SIG-M5 treated with dmso at 0.1 percent for 504 hours (cell line): ENCODE results near the gene PPP1R26.
"Not testable (repeated sequence)": the region's sequence is repeated elsewhere in the genome, so short reads cannot be mapped to it uniquely, and the experiment has no call there.

Experiments used
- DNase-seq: peaks from one replicate; lab custom pipeline; 2025; ENCODE audit not compliant: unreplicated experiment; lab: John Stamatoyannopoulos, UW

The PPP1R26 gene

GRCh38 chr9:135458478-135458877 is 21.1 kb upstream of the PPP1R26 start:
- not testable (repeated sequence) for DNase-seq

- no peak for DNase-seq
These were observed 17.6 kb upstream of the PPP1R26 start for GRCh38 chr9:135461936-135462335.

- DNase-seq, result no peak
These were observed 16.4 kb upstream of the PPP1R26 start for GRCh38 chr9:135463140-135463539.

DNA sequence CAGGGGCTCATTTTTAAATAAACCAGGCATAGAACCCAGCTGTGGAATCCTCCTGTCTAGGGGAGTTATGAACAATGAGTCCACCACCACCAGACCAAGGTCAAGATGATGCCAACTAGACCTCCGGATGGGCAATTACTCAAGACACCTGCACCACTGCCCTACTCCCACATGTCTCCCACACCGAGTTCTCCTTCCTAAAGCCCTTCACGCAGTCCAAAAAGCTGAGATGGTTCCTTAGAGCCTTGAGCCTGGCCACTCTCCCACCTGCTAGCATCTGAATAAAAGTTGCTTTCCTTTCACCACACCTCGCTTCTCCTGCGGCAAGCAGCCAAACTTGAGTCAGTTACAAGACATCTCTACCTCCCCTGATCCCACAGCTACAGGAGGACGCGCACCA is 15.4 kb upstream of the PPP1R26 start:
- no peak for DNase-seq

DNA sequence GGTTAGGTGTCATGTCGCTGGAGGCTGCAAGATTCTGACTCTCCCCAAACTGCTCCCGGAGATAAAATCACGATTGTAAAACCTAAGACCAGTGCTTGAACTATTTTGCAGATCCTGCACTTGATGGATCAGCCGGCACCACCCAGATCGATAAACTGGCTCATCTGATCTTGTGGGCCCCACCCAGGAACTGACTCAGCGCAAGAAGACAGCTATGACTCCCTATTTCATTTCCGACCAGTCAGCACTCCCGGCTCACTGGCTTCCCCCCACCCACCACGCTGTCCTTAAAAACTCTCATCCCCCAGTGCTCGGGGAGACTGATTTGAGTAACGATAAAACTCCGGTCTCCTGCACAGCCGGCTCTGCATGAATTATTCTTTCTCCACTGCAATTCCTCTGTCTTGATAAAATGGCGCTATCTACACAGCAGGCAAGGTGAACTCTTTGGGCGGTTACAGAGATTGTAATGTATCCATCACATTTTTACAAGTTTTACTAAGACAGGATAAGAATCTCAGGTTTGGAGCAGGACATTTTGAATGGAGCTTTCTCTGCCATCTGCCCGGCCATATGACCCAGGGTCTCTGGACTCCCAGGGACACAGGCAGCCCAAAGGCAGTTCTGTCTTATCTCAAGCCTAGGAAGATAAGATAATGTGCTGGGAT is 10.6 kb upstream of the PPP1R26 start:
- DNase-seq, result peak; percentile 10

DNA sequence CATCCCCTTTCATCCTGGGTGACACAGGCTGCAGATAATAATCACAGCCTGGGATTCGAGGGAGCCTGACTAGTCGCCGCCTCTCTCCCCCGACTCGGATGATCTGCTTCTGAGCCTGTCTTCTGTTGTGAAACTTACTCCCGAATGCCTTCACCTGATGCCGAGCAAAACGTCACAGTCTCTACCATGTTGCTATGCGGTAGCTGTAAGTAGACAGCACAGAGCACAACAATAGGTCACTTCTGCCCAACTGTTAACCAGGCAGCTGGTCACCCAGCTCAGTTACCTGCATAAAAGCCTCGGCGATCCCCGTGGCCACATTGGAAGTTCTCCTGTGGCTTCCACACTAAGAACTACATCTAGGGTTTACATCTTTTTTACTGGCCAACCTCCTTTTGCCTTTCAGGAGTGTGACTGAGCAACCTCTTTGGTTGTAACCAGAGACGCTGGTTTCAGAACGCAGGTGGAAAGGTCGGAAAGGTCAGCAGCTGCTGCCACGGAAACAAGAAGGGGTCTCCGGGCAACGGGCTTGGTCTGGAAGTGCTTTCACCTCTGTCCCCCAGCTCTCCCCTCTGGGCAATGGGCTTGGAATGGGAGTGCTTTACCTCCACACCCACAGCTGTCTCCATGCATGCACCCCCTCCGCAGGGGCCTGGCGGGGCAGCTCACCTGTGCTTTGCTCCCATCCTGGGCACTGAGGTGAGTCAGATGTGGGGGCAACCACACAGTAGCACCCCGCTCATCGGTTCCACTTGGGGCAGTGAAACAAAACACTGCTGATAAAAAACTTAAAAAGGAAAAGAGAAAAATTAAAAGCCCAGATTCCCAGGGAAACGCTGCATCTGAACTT is 7.6 kb upstream of the PPP1R26 start:
- DNase-seq, result no peak

GRCh38 chr9:135473972-135474543 is 5.5 kb upstream of the PPP1R26 start:
- no peak for DNase-seq

- no peak for DNase-seq
These were observed 4.7 kb upstream of the PPP1R26 start for GRCh38 chr9:135474915-135475314.

- DNase-seq, result no peak
These were observed 2.8 kb upstream of the PPP1R26 start for GRCh38 chr9:135476561-135477355.

GRCh38 chr9:135478191-135478590 is 1.4 kb upstream of the PPP1R26 start:
- DNase-seq, result no peak

GRCh38 chr9:135478829-135479468 is 633 bp upstream of the PPP1R26 start:
- DNase-seq, result peak; percentile 41

GRCh38 chr9:135480071-135480939 is 723 bp downstream of the PPP1R26 start:
- DNase-seq, result no peak

DNA sequence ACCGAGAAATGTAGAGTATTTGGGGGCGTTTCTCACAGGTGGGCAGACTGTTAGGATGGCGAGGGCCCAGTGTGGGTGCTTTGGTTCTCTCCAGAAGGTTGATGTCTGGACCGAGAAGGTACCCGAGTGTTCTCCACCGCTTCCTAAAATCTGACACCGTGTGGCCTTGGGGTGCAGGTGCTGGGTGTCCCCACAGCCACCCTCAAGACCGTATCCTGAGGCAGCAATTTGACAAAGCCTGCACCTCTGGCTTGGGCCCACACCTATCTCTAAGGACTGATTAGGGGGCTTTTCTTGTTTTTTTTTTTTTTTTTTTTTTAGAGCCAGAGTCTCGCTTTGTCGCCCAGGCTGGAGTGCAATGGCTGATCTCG is 1.3 kb downstream of the PPP1R26 start:
- no peak for DNase-seq

DNA sequence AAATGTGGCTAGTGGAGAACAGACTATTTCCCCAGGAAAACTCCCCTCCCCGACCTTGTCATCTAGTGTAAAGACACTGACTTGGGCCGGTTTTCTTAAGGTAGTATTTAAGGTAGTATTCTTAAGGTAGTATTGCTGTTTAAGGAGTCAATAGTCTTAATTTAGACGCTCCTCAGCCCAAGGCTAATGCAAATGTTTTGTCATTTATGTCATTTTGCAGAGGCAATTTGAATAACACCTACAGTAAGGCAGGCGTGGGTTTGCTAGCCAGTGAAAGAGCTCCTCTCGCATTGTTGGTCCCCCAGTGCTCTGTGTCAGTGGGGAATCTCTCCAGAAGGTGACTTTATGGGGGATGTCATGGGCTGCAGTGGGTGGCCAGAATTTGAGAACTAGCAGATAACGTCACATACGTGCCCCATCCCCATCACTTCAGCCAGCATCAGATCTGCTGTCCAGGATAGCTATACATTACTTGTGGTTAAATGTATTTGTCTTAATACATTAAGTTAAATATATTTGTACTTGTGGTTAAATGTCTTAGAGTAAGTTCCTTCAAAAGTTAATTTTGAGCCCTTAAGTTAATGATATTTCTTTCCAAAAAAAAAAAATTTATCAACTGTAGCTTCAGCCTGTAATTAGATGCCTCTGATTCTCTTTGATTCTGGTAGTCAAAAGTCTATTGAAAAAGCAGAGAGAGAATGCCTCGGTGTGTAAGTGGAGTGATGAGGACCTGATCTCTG is 2.6 kb downstream of the PPP1R26 start:
- DNase-seq, result no peak

- DNase-seq, result no peak
These were observed 5.1 kb downstream of the PPP1R26 start for GRCh38 chr9:135484460-135485277.

- no peak for DNase-seq
These were observed 5.8 kb downstream of the PPP1R26 start for GRCh38 chr9:135485385-135485784.

DNA sequence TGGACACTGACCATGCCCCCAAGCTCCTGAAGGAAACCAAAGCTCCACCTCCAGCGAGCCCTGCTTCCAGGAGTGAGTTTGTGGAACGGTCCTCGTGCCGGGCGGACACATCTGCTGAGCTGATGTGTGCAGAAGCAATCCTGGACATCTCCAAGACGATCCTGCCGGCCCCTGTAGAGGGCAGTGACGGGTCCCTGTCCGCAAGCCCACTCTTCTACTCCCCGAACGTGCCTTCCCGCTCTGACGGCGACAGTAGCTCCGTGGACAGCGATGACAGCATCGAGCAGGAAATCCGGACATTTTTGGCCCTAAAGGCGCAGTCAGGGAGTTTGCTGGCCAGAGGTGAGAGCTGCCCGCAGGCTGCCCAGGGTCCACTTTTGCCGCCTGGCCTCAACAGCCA is 6.2 kb downstream of the PPP1R26 start:
- DNase-seq, result no peak

- DNase-seq, result no peak
These were observed 6.9 kb downstream of the PPP1R26 start for GRCh38 chr9:135486267-135487065.
